GM19023 (cell line): ENCODE measurements around the gene LILRB2.
"Not testable (repeated sequence)": the region's sequence is repeated elsewhere in the genome, so short reads cannot be mapped to it uniquely, and the experiment has no call there.

Source experiments
- ATAC-seq: cut with Tn5 transposase; IDR thresholded peaks from one replicate; pipeline ENCODE4 v1.9.1; 2021; ENCODE audit warnings: mild to moderate bottlenecking, moderate library complexity; ENCODE audit not compliant: unreplicated experiment

LILRB2 gene

GRCh38 chr19:54307389-54308020 is 26.6 kb upstream of the LILRB2 start:
- no peak for ATAC-seq

GRCh38 chr19:54305141-54305540 is 24.2 kb upstream of the LILRB2 start:
- ATAC-seq: no peak

- ATAC-seq: no peak
Observed at GRCh38 chr19:54302257-54302656, 21.3 kb upstream of the LILRB2 start.

- ATAC-seq: no peak
Observed at GRCh38 chr19:54299515-54299914, 18.6 kb upstream of the LILRB2 start.

- no peak for ATAC-seq
Observed at GRCh38 chr19:54299126-54299498, 18.2 kb upstream of the LILRB2 start.

- no peak for ATAC-seq
Observed at GRCh38 chr19:54298357-54299125, 17.6 kb upstream of the LILRB2 start.

GRCh38 chr19:54297759-54298305 is 16.9 kb upstream of the LILRB2 start:
- no peak for ATAC-seq

GRCh38 chr19:54294539-54294938 is 13.6 kb upstream of the LILRB2 start:
- ATAC-seq: no peak

GRCh38 chr19:54289160-54289559 is 8.2 kb upstream of the LILRB2 start:
- not testable (repeated sequence) for ATAC-seq

GRCh38 chr19:54287456-54287855 is 6.5 kb upstream of the LILRB2 start:
- ATAC-seq: no peak

- ATAC-seq: not testable (repeated sequence)
Observed at GRCh38 chr19:54286283-54286682, 5.4 kb upstream of the LILRB2 start.

GRCh38 chr19:54285427-54286056 is 4.6 kb upstream of the LILRB2 start:
- not testable (repeated sequence) for ATAC-seq

GRCh38 chr19:54282686-54283470 is 2.0 kb upstream of the LILRB2 start:
- ATAC-seq: no peak

- ATAC-seq: not testable (repeated sequence)
Observed at GRCh38 chr19:54281729-54282075, 792 bp upstream of the LILRB2 start.

- not testable (repeated sequence) for ATAC-seq
Observed at GRCh38 chr19:54280441-54280840, 469 bp downstream of the LILRB2 start.

GRCh38 chr19:54280025-54280424 is 885 bp downstream of the LILRB2 start:
- not testable (repeated sequence) for ATAC-seq

GRCh38 chr19:54279406-54279962 is 1.4 kb downstream of the LILRB2 start:
- no peak for ATAC-seq

GRCh38 chr19:54278571-54279195 is 2.2 kb downstream of the LILRB2 start:
- not testable (repeated sequence) for ATAC-seq

- ATAC-seq: not testable (repeated sequence)
Observed at GRCh38 chr19:54278056-54278455, 2.9 kb downstream of the LILRB2 start.

- not testable (repeated sequence) for ATAC-seq
Observed at GRCh38 chr19:54277111-54277615, 3.7 kb downstream of the LILRB2 start.
